ENCODE measurements around the gene MICU2.

MICU2 gene

DNA sequence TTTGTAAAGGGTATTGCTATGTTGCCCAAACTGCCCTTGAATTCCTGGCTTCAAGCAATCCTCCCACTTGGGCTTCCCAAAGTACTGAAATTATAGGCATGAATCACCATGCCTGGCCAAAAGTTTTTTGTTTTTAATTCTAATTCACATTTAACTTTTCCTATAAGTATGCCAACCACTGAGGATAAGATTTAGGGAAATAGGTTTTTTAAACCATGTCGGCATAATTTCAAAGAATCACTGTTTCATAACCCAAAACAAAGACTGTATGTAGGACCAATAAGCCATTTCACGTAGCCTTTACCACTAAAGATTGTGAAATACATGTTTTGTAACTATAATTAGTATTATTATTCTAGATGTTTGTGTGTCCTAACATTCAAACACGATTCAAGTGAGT is 153.0 kb downstream of the MICU2 start:
- TF ChIP-seq SUZ12 (IDR thresholded peaks at IDR 0.05; ENCODE audit: extremely low read depth, insufficient read depth, insufficient read length) = no peak
- no peak for TF ChIP-seq ZNF274 (IDR thresholded peaks at IDR 0.05; ENCODE audit: low read depth, low read length)
- TF ChIP-seq YY1 (IDR thresholded peaks at IDR 0.05; ENCODE audit: insufficient read depth, insufficient read length) = no peak
- Histone ChIP-seq H3K9ac (ENCODE audit: insufficient read length, low read depth) (no peak overlapping the region), H3K4me3 (ENCODE audit: insufficient read length, low read depth) (no peak overlapping the region), H3K9me3 (ENCODE audit: insufficient read depth, low read length) (peaks cover 11% of the 10 kb centered on the region; the same call in 1 of the 2 replicates), H3K27me3 (ENCODE audit: insufficient read depth, insufficient read length) (no peaks in the 10 kb centered on the region), H3K4me1 (ENCODE audit: insufficient read depth, insufficient read length) (no peaks in the 10 kb centered on the region), H3K36me3 (ENCODE audit: insufficient read depth, insufficient read length, low read length) (no peaks in the 10 kb centered on the region)
- no peak for DNase-seq (ENCODE audit: low read depth, low spot score)

- TF ChIP-seq YY1 (IDR thresholded peaks at IDR 0.05; ENCODE audit: insufficient read depth, insufficient read length) (no peak), ZNF274 (IDR thresholded peaks at IDR 0.05; ENCODE audit: low read depth, low read length) (no peak), SUZ12 (IDR thresholded peaks at IDR 0.05; ENCODE audit: extremely low read depth, insufficient read depth, insufficient read length) (no peak)
- no peaks in the 10 kb centered on the region for H3K9me3 ChIP-seq (ENCODE audit: insufficient read depth, low read length)
- H3K4me1 ChIP-seq (ENCODE audit: insufficient read depth, insufficient read length) = no peaks in the 10 kb centered on the region
- peaks cover 2% of the 10 kb centered on the region for H3K36me3 ChIP-seq (ENCODE audit: insufficient read depth, insufficient read length, low read length)
- DNase-seq (ENCODE audit: low read depth, low spot score) = no peak
- H3K9ac ChIP-seq (ENCODE audit: insufficient read length, low read depth) = no peak overlapping the region
- no peaks in the 10 kb centered on the region for H3K27me3 ChIP-seq (ENCODE audit: insufficient read depth, insufficient read length)
- H3K4me3 ChIP-seq (ENCODE audit: insufficient read length, low read depth) = no peak overlapping the region
These were observed 157.3 kb downstream of the MICU2 start for GRCh38 chr13:21446656-21447055.

DNA sequence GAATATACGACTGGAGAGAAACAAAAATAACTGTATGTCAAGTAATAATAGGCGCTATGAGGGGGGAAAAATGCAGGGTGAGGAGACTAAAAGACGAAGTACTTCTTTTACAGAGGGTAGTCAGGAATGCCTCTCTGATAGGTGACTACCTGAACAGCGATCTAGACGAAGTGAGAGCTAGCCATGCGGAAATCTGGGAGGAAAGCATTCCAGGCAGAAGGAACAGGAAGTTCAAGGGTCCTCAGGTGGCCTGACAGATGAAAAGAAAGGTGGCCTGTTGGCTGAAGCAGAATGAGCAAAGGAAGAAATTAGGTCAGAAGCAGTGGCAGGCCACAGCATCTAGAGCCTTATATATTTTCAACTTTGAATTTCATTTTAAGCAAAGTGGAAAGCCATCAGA is 158.2 kb downstream of the MICU2 start:
- Histone ChIP-seq H3K27me3 (ENCODE audit: insufficient read depth, insufficient read length) (no peaks in the 10 kb centered on the region), H3K36me3 (ENCODE audit: insufficient read depth, insufficient read length, low read length) (peaks cover 2% of the 10 kb centered on the region), H3K9me3 (ENCODE audit: insufficient read depth, low read length) (no peaks in the 10 kb centered on the region), H3K4me1 (ENCODE audit: insufficient read depth, insufficient read length) (no peaks in the 10 kb centered on the region), H3K9ac (ENCODE audit: insufficient read length, low read depth) (no peak overlapping the region), H3K4me3 (ENCODE audit: insufficient read length, low read depth) (no peak overlapping the region)
- no peak for TF ChIP-seq ZNF274 (IDR thresholded peaks at IDR 0.05; ENCODE audit: low read depth, low read length)
- TF ChIP-seq SUZ12 (IDR thresholded peaks at IDR 0.05; ENCODE audit: extremely low read depth, insufficient read depth, insufficient read length) = no peak
- TF ChIP-seq YY1 (IDR thresholded peaks at IDR 0.05; ENCODE audit: insufficient read depth, insufficient read length) = no peak
- no peak for DNase-seq (ENCODE audit: low read depth, low spot score)

- no peak overlapping the region for H3K4me3 ChIP-seq (ENCODE audit: insufficient read length, low read depth)
- no peak for DNase-seq (ENCODE audit: low read depth, low spot score)
- no peak for TF ChIP-seq ZNF274 (IDR thresholded peaks at IDR 0.05; ENCODE audit: low read depth, low read length)
- TF ChIP-seq YY1 (IDR thresholded peaks at IDR 0.05; ENCODE audit: insufficient read depth, insufficient read length) = no peak
- TF ChIP-seq SUZ12 (IDR thresholded peaks at IDR 0.05; ENCODE audit: extremely low read depth, insufficient read depth, insufficient read length) = no peak
- no peak overlapping the region for H3K9ac ChIP-seq (ENCODE audit: insufficient read length, low read depth)
- H3K27me3 ChIP-seq (ENCODE audit: insufficient read depth, insufficient read length) = no peaks in the 10 kb centered on the region
- peaks cover 2% of the 10 kb centered on the region for H3K36me3 ChIP-seq (ENCODE audit: insufficient read depth, insufficient read length, low read length)
- H3K4me1 ChIP-seq (ENCODE audit: insufficient read depth, insufficient read length) = no peaks in the 10 kb centered on the region
- peaks cover 8% of the 10 kb centered on the region; the same call in 1 of the 2 replicates for H3K9me3 ChIP-seq (ENCODE audit: insufficient read depth, low read length)
These were observed 160.8 kb downstream of the MICU2 start for GRCh38 chr13:21443171-21443570.

All from NT2/D1 (cell line).